Gastrocnemius medialis (tissue), 4 donors: Measurements from ENCODE around the gene TMEM252. TPM values are rescaled to one million over a fixed set of nuclear protein-coding genes. Genes with fewer than 3 reads are reported as not detected.

Source experiments
- ATAC-seq, 2 donors: fragments of 150-250 bp; one replicate each; pipeline ENCODE4 v1.9.1; 2016
- DNase-seq, 2 donors: peaks; one replicate each; pipeline ENCODE4 v3.0.0-alpha.2; 2019
- H3K27ac ChIP-seq, 4 donors: fragments of 200-600 bp; sonication (generic); 1 replicate in 1 of 4; 2 replicates in 3 of 4; pipeline ENCODE4 v1.5.1; 2016 to 2018; ENCODE audit warnings: mild to moderate bottlenecking in 2 of 4, moderate library complexity in 1 of 4
- H3K27me3 ChIP-seq, 3 donors: fragments of 200-600 bp; sonication (generic) in 2 of 3; 1 replicate in 1 of 3; 2 replicates in 2 of 3; pipeline versions ENCODE4 v1.5.1 to v1.6.0; 2016 to 2019; ENCODE audit warnings: mild to moderate bottlenecking in 1 of 3, moderate library complexity in 1 of 3
- H3K36me3 ChIP-seq, 2 donors: fragments of 200-600 bp; sonication (generic) in 1 of 2; one replicate each; pipeline ENCODE4 v1.5.1; 2017 to 2018
- H3K4me1 ChIP-seq, 2 donors: fragments of 200-600 bp; sonication (generic) in 1 of 2; one replicate each; pipeline ENCODE4 v1.5.1; 2016 to 2017; ENCODE audit warnings: mild to moderate bottlenecking in 2 of 2
- H3K4me3 ChIP-seq, 4 donors: fragments of 200-600 bp; sonication (generic) in 3 of 4; 1 replicate in 1 of 4; 2 replicates in 3 of 4; pipeline ENCODE4 v1.5.1; 2016 to 2019; ENCODE audit warnings: mild to moderate bottlenecking in 2 of 4
- H3K9me3 ChIP-seq, 3 donors: fragments of 200-600 bp; sonication (generic) in 2 of 3; 1 replicate in 1 of 3; 2 replicates in 2 of 3; pipeline ENCODE4 v1.5.1; 2016 to 2019
- POLR2A ChIP-seq, 2 donors: fragments of 450-650 bp; IDR thresholded peaks; one replicate each; pipeline ENCODE4 v1.6.1; 2017; ENCODE audit warnings: antibody characterized with exemption in 2 of 2, mild to moderate bottlenecking in 2 of 2, moderate library complexity in 2 of 2
- in situ Hi-C, 4 donors: fragments of 200-750 bp; cut with MboI; loops; one replicate each; pipeline versions ENCODE4 v1.15.0 to v1.8.0; 2017; ENCODE audit warnings: low sequenced_read_pairs in 4 of 4
- intact Hi-C: fragments of 100-400 bp; cut with DNase I; formaldehyde crosslinking; loops from one replicate; pipeline ENCODE4 v1.15.1; 2023; ENCODE audit warnings: low total_unique reads
- total RNA-seq, 4 donors: library from RNA; depleted of rRNA; stranded (reverse); fragments of >200 nt; gene quantifications; one replicate each; pipeline versions ENCODE4 v1.1.0 to v1.2.3, GENCODE V29; 2016
- TF ChIP-seq, protein P1 (sequence below), 5 experiments: fragments of 450-650 bp in 3 of 5; fragments of 200-600 bp in 2 of 5; sonication (generic) in 2 of 5; IDR thresholded peaks in 4 of 5; conservative IDR thresholded peaks in 1 of 5; 1 replicate in 4 of 5; 2 replicates in 1 of 5; pipeline ENCODE4 v1.5.1; 2016 to 2019; ENCODE audit warnings: antibody characterized with exemption in 5 of 5, mild to moderate bottlenecking in 3 of 5, moderate library complexity in 3 of 5

TMEM252 gene
- total RNA-seq, 4 donors from 2014 or later: not detected

DNA sequence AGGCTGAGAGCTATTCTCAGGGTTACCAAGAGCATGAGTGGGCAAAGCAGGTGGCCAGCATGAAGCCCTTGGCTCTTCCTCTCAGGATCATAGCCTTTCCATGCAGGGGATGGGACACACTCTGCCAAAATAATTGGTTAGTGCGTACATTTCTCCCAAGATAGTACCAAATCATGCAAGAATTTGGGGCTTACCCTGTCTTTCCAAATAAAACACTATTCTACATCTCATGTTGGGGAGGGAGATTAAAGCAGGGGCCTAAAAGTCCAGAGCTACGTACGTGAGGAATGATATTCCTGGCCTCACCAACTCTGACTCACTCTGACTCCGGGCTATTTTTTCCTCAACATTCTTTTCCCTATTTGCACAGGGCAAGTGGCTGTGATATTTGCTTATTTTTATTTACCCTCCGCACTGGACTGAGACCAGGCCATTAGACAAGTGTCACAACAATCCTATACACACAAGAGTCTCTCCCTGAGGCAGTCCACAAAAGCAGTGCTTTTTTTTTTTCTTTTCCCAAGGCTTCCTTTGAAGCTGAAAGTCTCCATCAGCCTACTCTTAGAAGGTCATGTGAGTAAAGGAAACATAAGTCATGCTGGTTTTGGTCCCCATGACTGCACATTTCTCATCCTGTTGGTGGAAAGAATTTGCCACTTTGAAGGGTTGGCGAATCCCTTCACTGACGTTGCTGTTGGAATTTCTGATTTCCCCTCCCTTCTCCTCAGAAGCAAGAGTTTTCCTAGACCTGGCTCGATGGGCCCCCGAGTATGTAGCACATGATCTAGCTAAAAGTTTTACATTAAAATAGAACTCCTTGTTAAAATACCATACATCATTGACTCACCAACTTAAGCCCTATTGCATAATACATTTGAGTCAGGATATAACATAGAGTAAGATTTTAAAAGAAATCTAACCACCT, 40.0 kb downstream of the TMEM252 start:
- no peaks in the 10 kb centered on the region for H3K36me3 ChIP-seq
- H3K27ac ChIP-seq: peak overlapping the region; percentile 79 to 82 (median 80)
- no peak for DNase-seq
- peaks cover 29 to 34% of the 10 kb centered on the region in 2 donors for H3K4me1 ChIP-seq
- TF ChIP-seq POLR2A (IDR thresholded peaks at IDR 0.05): no peak
- TF ChIP-seq, protein P1, sequence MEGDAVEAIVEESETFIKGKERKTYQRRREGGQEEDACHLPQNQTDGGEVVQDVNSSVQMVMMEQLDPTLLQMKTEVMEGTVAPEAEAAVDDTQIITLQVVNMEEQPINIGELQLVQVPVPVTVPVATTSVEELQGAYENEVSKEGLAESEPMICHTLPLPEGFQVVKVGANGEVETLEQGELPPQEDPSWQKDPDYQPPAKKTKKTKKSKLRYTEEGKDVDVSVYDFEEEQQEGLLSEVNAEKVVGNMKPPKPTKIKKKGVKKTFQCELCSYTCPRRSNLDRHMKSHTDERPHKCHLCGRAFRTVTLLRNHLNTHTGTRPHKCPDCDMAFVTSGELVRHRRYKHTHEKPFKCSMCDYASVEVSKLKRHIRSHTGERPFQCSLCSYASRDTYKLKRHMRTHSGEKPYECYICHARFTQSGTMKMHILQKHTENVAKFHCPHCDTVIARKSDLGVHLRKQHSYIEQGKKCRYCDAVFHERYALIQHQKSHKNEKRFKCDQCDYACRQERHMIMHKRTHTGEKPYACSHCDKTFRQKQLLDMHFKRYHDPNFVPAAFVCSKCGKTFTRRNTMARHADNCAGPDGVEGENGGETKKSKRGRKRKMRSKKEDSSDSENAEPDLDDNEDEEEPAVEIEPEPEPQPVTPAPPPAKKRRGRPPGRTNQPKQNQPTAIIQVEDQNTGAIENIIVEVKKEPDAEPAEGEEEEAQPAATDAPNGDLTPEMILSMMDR (IDR thresholded peaks at IDR 0.05 in 4 of 5, conservative IDR thresholded peaks at IDR 0.05 in 1 of 5): no peak
- H3K9me3 ChIP-seq: no peaks in the 10 kb centered on the region
- intact Hi-C loops: loop anchor here (5.0 kb wide), 1 partner anchor 62 kb away; no protein-coding TSS in a partner anchor
- in situ Hi-C loops: loop anchor here in 2 of 4 donors (10.0 kb wide), 1 partner anchor 64 kb away; no protein-coding TSS in a partner anchor
- peak; percentile 86 to 91 for ATAC-seq
- H3K27me3 ChIP-seq: no peaks in the 10 kb centered on the region
- no peak overlapping the region for H3K4me3 ChIP-seq

DNA sequence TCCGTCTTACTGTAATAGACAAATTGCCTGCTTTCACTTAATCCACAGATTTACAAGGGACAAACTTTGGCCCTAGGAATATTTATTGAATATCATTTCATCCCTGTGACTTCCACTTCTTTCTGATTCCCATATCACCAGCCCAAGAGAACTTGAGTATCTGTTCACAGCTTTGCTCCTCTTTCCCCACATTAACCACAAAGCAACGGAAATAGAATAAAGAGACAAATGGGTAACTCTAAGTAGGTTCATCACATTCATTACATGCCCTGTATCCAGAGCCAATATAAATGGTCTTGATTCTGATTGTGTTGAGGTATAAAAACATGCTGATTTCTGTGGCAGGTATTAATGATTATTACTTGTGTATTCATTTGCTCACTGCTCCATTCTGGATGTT, 41.9 kb downstream of the TMEM252 start:
- Histone ChIP-seq H3K27me3 (no peaks in the 10 kb centered on the region), H3K9me3 (no peaks in the 10 kb centered on the region), H3K4me1 (peaks cover 28 to 29% of the 10 kb centered on the region in 2 donors), H3K4me3 (no peak overlapping the region), H3K27ac (no peak overlapping the region), H3K36me3 (no peaks in the 10 kb centered on the region)
- in situ Hi-C loops: no loop called here
- DNase-seq (no peak), ATAC-seq (no peak)
- no peak for TF ChIP-seq POLR2A (IDR thresholded peaks at IDR 0.05)
- TF ChIP-seq, protein P1 (IDR thresholded peaks at IDR 0.05 in 4 of 5, conservative IDR thresholded peaks at IDR 0.05 in 1 of 5): no peak
- intact Hi-C loops: loop anchor here (10.0 kb wide), 1 partner anchor 54 kb away; no protein-coding TSS in a partner anchor

- Histone ChIP-seq H3K9me3 (no peaks in the 10 kb centered on the region), H3K27me3 (no peaks in the 10 kb centered on the region), H3K36me3 (no peaks in the 10 kb centered on the region), H3K27ac (no peak overlapping the region), H3K4me3 (no peak overlapping the region), H3K4me1 (peaks cover 28 to 29% of the 10 kb centered on the region in 2 donors)
- in situ Hi-C loops: no loop called here
- intact Hi-C loops: loop anchor here (10.0 kb wide), 1 partner anchor 53 kb away; no protein-coding TSS in a partner anchor
- TF ChIP-seq, protein P1 (IDR thresholded peaks at IDR 0.05 in 4 of 5, conservative IDR thresholded peaks at IDR 0.05 in 1 of 5): no peak
- no peak for TF ChIP-seq POLR2A (IDR thresholded peaks at IDR 0.05)
- ATAC-seq: no peak
- no peak for DNase-seq
Measured at GRCh38 chr9:68497629-68498028, 43.1 kb downstream of the TMEM252 start.

- DNase-seq (no peak), ATAC-seq (no peak)
- no peaks in the 10 kb centered on the region for H3K27me3 ChIP-seq
- in situ Hi-C loops: no loop called here
- no peak overlapping the region for H3K4me3 ChIP-seq
- peaks cover 18 to 20% of the 10 kb centered on the region in 2 donors for H3K4me1 ChIP-seq
- no peak overlapping the region for H3K27ac ChIP-seq
- H3K36me3 ChIP-seq: no peaks in the 10 kb centered on the region
- TF ChIP-seq, protein P1 (IDR thresholded peaks at IDR 0.05 in 4 of 5, conservative IDR thresholded peaks at IDR 0.05 in 1 of 5): no peak
- no peak for TF ChIP-seq POLR2A (IDR thresholded peaks at IDR 0.05)
- intact Hi-C loops: loop anchor here (10.0 kb wide), 1 partner anchor 52 kb away; no protein-coding TSS in a partner anchor
- no peaks in the 10 kb centered on the region for H3K9me3 ChIP-seq
Measured at GRCh38 chr9:68496356-68496755, 44.3 kb downstream of the TMEM252 start.
